GM19035 (cell line): ENCODE data around the gene DNAJB6.

Experiments used
- ATAC-seq: cut with Tn5 transposase; IDR thresholded peaks from one replicate; pipeline ENCODE4 v1.9.1; 2021; ENCODE audit not compliant: unreplicated experiment

Gene DNAJB6

DNA sequence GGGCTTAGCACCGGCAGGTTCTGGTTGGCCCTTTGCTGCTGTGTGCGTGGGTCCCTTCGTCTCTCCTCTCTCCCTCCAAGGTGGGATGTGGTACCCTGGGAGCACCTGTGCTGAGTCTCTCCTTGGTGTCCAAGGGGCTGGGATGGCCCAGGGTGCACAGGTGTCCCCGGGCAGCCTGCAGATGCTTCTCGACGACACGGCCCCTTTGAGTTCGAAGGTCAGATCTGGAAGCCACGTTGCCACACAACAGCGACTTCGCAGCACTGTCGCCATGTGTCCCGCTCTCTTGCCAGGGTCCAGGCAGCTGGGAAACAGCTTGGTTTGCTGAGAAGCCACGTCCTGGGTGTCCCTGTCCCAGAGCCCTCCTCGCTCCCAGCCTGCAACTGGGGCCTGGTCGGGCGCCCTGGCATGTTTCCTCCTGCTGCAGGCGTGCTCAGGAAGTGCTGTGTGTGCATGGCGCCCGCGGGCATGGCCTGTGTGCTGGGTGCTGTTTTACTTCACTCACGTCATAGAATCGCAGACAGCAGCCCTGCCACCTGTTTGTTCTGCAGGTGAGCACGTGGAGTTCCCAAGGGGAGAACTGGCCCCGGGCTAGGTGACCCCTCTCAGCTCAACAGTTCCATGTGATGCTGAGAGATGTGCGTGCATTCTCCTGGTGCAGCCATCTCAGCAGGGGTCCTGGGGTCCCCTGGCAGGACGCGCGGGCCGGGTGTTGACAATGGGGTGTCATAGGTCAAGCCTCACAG is 70.9 kb downstream of the DNAJB6 start:
- no peak for ATAC-seq

DNA sequence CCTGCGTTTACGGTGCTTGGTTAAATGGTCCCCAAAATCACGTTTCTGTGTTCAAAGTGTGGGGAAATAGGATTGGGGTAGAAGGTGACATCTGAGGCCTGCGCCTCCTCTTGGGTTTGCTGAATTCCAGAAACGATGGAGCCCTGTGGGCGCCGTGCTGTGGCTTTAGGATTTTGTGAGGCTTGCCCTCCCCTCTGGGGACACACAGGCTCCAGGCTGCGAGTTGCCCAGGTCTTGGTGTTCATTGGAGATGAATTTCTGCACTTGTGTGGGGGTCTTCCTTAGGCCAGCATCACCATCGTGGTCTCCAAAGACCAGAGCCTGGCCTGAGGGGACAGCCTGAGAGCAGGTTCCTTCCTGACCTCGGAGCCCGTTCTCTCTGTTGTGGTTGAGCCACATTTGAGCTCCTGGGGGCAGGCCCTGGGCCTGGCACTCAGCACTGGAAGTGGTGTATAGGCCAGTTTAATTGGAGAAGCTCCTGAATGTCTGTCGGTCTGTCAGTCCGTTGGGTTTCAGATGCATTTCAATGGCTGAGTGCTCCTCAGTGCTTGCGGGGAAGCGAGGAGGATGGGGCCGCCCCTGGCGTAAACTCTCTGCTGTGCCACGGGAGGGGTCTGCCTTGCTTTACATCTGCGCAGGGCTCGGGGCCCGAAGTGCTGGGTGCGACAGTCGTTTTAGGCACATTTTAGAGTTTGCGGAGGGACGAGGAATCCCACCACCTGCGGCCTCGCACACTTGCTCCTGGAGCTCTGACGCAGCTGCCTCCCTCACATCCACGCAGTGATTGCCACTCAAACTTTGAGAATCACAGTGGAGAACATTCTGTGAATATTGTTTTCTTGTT is 71.7 kb downstream of the DNAJB6 start:
- ATAC-seq = no peak

DNA sequence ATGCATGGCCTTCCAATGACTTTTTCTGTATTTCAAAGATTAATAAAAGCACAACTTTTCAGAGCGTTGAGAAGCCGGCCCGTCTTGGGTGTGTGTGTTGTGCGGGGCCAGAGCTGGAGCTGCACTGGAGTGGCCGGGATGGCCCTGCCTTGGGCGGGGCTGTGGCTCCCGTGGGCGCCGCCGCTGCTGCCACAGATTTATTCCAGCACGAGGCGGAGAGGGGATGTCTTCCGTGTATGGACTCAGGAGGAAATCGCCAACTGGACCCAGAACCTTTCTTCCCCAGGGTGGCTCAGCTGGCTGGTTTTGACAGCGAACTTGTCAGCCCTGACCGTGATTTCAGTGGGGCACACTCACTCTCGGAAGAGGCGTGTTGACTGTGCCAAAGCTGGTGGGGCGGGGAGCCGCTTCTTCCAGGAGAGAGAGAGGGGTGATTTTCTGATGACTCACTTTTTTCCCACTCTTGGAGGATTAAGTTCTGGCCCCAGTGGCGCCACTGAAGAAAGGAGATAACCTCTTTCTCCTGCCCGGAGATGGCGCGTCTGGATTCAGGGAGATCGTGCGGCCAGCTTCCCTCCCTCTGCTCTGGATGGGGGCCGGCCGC is 72.4 kb downstream of the DNAJB6 start:
- no peak for ATAC-seq

DNA sequence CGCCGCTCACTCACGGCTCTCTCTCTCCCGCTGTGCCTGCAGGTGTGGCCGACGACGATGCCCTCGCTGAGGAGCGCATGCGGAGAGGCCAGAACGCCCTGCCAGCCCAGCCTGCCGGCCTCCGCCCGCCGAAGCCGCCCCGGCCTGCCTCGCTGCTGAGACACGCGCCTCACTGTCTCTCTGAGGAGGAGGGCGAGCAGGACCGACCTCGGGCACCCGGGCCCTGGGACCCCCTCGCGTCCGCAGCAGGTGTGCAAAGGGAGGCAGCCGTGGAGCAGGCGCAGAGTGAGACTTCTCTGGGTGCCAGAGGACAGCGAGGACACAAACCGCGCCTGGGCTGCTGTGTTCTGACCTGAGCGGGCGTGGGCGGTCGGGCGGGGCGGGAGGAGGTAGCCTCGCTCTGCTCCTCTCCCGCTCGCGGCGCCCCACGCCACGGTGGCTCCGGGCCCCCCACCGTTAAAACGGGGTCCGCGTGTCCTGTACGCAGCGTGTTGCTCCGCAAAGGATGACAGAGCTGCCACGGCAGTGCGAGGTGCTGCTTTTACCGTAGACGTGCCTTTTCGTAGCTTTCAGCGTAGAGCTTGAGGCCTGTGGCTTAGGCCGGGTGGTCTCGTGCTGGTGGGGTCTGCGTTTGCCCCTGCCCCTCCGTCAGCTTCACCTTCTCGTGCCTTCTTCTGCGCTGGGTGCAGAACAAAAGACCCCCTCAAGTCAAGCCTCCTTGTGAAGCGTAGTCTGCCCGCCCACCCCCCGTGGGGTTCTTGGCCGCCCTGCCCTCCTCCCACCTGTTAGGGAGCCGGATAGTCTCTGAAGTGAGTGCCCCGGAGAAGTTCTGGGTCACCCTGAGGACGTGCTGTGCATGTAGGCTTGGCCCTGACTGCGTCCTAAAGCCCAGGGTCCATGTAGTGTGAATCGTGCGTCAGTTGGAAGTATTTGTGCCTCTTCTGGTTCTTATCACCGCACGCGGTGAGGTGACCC is 73.2 kb downstream of the DNAJB6 start:
- ATAC-seq = no peak

DNA sequence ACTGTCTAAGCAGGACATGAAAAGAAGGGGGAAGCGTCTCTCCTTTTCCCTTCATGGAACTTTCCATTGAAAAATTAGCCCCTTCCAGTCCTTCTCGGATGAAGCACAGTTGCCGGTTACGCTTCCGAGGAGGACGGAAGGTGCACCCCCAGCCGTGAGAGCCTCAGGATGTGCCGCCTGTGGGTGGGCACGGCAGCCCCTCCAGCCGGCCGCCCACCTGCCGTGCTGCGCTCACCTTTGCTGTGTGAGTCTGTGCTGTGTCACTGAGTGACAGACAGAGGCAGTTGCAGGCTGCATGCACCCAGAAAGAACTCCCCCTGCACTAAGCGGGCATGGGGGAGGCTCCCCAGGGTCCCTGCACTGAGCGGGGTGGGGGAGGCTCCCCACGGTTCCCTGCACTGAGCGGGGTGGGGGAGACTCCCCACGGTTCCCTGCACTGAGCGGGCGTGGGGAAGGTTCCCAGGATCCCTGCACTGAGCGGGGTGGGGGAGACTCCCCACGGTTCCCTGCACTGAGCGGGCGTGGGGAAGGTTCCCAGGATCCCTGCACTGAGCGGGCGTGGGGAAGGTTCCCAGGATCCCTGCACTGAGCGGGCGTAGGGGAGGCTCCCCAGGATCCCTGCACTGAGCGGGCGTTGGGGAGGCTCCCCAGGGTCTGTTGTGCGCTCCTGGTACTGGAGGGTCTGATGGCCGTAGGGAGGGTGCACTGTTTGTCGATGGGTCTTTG is 74.2 kb downstream of the DNAJB6 start:
- no peak for ATAC-seq

DNA sequence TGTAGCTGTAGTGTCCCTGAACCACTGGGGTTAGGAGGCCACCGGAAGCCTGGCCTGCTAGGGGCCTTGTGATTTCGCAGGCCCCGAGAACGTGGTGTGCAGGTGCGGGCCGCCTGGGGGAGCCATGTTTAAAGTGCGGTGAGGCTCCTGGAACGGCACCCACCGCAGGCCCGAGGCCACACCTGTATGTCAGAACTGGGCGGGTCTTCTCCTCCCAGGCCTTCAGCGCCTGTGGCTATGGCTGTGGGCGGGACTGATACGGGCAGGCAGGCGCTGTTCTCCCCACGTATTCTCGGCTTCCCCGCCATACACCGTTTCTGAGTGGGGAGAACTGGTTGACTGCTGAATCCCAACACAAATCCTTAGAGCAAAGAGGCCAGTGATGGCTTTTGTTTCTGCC is 74.8 kb downstream of the DNAJB6 start:
- no peak for ATAC-seq

DNA sequence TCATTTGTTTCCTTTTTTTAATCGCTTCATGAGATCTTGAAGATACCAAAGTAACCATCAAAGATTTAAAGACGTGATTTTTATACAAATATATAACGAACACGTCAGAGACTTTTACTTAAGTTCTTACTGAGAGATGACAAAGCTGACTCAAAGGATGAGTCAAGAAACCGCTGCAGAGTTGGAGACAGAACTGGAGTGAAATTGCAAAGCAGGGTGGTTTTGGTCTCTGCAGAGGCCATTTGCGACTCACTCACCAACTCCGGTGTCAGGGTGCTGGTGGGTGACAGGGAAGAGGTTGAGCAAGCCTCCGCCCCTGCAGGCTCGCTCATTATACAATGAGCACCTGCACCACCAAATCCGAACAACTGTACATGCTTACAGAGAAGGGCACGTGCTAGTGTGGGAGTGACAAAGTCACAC is 75.2 kb downstream of the DNAJB6 start:
- no peak for ATAC-seq

DNA sequence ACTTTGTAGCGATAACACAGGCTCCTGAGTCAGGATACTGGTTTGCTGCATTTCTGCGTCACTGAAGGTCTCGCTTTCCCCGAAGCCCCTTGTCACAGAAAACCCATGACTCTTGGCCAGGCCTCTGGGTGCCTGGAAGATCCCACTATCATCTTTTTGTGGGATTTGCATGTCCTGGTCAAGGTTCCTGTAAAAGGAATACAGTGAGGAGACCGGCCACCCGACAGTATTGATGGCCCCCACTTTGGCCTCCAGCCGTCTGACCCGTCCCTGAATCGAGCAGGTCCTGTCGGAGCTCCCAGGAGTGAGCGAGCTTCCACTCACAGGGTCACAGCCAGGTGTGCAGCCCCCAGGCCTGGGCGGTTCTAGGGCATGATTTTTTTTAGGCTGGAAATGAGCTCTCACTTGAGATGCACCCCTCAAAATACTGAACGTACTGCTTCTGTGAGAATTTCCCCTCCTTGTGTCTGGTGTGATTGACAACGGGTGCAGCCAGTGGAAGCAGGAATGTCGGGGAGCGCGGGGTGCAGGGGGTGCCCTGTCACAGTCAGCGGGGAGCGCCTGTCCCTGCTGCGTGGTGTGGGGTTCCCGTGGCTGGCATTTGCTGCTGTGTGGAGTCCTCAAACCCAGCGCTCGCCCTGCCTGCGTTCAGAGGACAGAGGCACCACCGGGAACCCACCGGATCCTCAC is 75.8 kb downstream of the DNAJB6 start:
- ATAC-seq = no peak

DNA sequence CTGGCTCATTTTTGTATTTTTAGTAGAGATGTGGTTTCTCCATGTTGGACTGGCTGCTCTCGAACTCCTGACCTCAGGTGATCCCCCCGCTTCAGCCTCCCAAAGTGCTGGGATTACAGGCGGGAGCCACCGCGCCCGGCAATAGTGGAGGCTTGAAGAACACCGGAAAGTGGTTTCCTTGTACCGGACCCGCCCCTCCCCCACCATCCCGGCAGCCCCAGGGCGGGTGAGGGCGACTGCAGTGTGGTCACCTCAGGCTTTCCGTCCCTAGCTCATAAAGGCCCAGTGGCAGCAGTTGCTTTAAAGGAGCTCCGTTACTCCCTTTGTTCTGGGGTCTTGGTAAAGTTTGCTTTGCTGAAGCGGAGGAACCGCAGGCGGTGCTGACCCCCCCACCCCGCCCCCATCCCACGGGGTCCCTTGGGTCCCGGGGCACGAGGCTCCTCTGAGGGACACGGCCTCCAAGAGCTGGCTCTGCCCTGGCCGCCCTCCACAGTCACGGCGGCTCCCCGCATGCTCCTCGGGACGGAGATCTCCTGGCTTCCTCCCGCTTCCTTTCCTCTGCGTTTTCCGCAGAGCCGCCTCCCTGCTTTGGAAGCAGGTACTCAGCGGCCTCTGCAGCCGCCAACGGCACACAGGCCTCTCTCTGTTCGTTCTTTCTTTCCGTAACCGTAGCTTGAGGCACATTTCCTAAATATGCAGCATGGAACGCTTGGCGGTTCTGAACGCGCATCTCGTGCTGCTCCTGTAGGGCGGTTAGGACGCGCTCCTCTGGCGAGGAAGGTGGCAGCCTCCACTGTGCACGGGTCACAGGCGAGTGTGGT is 77.3 kb downstream of the DNAJB6 start:
- ATAC-seq = no peak

DNA sequence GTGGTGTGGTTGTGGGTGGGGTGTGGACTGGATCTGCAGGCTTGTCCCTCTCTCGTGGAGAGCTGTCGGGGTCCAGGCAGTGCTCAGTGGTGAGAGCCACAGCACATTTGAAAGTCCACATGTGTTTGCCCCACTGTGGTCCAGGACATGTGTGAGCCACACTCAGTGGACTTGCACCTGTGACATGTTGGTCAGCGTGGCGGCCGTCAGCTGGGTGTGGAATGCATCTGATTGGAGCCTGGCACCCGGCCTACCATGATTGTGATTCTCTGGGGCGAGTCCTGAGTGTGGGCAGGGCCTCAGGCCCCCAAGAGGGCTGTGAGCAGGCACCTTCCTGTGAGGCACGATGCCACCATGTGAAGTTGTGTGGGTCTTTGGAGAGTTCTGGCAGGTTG is 77.9 kb downstream of the DNAJB6 start:
- ATAC-seq = no peak

DNA sequence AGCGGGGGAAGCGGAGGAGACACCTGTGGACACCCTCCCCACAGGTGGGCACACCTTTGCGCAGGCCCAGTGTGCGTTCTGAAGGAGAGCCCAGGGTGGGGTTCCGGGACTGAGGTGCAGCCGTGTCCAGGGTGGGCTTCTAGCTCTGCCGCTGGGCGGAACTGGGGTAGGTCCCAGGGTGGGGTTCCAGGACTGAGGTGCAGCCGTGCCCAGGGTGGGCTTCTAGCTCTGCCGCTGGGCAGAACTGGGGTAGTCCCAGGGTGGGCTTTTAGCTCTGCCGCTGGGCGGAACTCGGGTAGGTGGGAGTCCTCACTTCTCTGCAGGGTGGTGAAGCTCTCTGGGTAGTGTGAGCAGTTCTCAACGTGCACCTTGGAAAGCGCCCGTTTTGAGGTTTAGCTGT is 78.7 kb downstream of the DNAJB6 start:
- ATAC-seq = no peak

DNA sequence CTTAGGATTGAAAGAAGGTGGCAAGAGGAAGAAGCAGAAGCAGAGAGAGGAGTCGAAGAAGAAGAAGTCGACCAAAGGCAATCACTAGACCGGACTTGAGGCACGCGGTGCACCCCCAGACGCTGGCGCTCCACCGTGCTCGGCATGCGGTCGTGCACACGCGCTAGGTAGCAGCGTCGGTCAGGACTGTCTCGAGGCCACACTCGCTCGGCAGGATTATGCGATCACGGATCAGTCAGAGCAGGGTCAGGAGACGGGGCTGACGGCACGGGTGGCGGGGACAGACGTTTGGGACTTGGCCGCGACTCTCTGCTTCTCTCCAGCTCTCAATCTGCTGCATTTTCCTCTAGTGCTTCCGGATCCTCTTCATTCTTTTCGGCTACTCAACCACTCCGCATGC is 79.2 kb downstream of the DNAJB6 start:
- ATAC-seq = no peak

DNA sequence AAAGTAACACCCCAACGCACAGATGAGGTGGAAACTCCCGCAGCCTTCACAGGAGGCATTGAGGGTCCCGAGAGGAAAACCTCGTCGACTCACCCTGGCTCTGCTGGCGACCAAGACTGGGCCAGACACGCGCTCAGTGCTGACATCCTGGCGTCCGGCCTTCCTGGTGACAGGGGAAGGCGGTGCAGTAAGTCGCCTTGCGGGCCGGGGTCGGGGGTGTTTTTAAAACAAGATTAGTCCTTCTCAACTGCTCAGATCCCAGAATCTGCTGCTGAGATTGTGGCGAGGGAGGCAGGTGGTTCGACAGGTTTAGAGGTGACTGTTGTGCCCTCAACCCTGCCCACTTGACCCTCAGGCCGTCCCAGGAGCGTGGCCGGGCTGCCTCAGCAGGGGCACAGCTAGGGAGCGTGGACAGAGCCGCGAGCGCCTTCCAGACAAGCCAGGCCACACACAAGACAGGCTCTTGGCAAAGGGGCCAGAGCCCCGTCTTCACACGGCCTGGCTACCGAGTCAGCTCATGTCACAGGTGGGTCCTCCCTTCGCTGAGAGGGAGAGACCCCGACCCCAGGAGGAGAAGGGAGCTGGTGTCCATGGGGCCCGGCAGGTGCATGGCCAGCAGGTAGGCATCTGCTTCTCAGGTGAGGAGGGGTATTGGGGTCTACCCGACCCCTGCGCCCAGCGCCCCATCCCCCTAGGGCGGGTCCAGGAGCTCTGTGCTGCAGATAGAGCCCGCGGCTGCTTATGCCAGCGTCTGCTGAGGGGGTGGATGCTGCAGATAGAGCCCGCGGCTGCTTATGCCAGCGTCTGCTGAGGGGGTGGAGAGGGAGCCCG is 81.6 kb downstream of the DNAJB6 start:
- ATAC-seq = no peak

DNA sequence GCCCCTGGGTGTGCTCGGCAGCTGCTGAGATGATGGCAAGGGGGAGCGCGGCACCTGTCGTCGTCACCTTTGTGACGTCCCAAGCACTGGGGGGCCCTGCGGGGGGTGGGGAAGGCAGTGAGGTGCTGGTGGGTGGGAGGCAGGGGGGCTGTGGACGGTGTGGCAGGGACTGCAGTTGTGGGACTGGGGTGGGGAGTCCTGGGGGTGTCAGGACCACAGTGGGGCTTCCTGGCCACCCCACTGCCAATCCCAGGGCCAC is 82.2 kb downstream of the DNAJB6 start:
- ATAC-seq = no peak

DNA sequence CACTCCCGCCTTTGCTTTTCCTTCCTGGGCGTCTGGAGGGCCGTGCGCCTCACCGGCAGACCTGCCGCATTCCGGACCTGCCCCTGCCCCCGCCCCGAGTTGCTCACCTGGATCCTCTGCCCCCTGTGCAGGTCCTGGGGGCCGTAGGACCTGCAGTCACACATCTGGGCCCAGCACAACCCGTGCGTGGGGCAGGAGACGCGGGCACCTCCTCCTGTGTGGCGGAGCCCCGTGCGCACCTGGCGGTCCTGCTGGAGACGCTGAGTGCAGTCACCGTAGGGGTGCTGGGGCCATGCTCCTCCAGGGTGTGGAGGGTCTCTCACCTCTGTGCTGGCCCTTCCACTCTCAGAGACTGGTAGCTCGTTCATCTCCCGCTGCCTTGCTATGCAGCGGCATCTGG is 85.5 kb downstream of the DNAJB6 start:
- ATAC-seq = no peak

DNA sequence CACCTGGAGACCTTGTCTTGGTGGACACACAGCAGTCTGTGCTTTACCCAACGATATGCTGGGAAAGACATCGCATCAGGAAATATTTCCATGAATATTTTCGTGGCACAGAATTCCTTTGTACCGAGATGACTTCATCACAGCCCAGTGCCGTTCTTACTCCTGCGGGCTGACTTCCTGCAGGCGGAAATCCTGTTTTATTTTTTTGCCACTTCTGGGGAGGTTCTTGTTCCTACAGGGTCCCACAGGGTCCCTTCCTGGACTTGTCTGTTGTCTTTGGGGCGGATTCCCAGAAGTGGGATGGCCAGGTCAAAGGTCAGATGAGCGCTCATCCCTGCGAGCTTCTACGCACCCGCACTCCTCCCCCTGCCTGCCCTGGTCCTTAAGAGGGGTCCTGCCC is 86.5 kb downstream of the DNAJB6 start:
- no peak for ATAC-seq

DNA sequence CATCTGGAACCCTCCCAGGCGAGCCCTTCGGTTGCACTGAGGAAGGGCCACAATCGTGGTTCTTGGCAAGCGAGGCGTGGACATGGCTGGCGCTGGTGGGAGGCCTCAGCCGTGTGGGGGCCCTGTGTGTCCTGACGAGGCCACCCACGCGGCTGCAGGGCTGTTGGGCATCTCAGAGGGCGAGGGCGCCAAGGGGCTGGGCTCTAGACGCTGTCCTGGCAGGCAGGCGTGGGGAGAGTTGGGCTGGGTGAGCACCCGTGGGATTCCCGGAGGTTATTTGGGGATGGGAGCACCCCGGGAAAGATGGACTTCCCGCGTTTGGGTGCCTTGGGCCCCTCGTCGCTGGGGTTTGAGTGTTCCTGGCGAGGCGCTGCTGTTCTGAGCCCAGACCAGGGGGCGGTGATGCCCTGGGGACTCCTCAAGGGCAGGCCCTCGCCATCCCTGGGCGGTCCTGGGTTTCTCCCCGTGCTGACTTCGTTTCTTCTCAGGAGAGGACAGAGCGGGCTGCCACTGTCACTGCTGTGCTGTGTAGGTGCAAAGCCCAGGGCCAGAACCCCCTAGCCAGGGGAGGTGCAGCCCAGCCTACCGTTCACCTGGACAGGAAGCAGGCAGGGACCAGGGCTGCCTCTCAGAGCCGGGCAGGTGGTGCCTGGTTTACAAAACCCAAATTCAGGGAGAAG is 87.2 kb downstream of the DNAJB6 start:
- no peak for ATAC-seq
